Tibial nerve (tissue), 4 donors: ENCODE results near the gene PTGES3L.

Source experiments
- EP300 ChIP-seq, 2 donors: sonication (generic); formaldehyde crosslinking; IDR thresholded peaks; one replicate each; pipeline ENCODE4 v1.6.1; 2017; ENCODE audit warnings: antibody characterized with exemption in 2 of 2, mild to moderate bottlenecking in 1 of 2
- POLR2A ChIP-seq, 2 donors: fragments of 450-650 bp; IDR thresholded peaks; one replicate each; pipeline ENCODE4 v1.6.1; 2017; ENCODE audit warnings: antibody characterized with exemption in 2 of 2, mild to moderate bottlenecking in 2 of 2, moderate library complexity in 2 of 2
- TF ChIP-seq, protein P1 (sequence below), 5 experiments: fragments of 200-600 bp in 3 of 5; fragments of 450-650 bp in 2 of 5; sonication (generic) in 3 of 5; IDR thresholded peaks; one replicate each; pipeline ENCODE4 v1.5.1; 2016 to 2019; ENCODE audit warnings: antibody characterized with exemption in 5 of 5, mild to moderate bottlenecking in 3 of 5, moderate library complexity in 2 of 5

DNA sequence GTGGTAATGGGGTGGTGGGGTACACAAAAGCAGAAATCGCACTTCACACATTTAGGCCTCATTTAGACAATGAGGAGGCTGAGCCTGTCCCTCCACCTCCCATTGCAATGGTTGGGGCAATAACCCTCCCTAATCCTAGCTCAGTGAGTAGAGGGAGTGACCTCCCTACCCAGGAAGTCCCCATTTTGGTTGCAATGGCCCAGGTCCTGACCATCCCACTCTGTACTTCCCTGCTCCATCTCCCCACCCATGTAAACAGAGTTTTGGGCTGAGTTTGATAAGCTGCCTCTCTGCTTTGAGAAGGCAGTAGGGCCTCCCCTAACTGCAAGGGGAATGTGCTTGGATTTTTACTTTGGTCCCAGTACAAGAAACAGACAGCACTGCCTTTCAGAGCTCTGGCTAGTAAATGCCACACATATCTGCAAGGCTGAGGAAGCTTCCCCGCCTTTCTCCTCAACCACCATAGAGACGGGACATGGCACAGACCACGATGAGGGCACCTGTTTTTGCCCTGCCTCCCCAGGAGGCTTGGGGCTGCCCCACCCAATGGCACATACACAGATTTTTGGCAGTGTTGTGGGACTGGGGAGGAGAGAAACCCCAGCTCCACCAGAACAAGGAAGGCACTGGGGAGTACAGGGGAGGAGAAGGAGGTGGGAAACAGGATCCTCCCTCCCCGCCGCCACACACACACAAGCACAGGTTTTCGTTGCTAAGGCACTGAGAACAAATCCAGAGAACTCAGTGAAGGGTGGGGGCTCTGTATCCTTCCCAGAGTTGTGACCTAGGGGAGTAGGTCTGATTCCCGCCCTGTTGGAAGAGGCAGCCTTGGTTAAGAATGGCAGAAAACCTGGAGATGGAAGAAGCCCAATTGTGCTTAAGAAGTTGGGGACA, 35.0 kb upstream of the PTGES3L start:
- TF ChIP-seq, protein P1, sequence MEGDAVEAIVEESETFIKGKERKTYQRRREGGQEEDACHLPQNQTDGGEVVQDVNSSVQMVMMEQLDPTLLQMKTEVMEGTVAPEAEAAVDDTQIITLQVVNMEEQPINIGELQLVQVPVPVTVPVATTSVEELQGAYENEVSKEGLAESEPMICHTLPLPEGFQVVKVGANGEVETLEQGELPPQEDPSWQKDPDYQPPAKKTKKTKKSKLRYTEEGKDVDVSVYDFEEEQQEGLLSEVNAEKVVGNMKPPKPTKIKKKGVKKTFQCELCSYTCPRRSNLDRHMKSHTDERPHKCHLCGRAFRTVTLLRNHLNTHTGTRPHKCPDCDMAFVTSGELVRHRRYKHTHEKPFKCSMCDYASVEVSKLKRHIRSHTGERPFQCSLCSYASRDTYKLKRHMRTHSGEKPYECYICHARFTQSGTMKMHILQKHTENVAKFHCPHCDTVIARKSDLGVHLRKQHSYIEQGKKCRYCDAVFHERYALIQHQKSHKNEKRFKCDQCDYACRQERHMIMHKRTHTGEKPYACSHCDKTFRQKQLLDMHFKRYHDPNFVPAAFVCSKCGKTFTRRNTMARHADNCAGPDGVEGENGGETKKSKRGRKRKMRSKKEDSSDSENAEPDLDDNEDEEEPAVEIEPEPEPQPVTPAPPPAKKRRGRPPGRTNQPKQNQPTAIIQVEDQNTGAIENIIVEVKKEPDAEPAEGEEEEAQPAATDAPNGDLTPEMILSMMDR (IDR thresholded peaks at IDR 0.05) = no peak
- no peak for TF ChIP-seq POLR2A (IDR thresholded peaks at IDR 0.05)
- TF ChIP-seq EP300 (IDR thresholded peaks at IDR 0.05) = no peak
